GM11168 (cell line): ENCODE data around the gene ZNF621.
"Not testable (repeated sequence)": the region's sequence is repeated elsewhere in the genome, so short reads cannot be mapped to it uniquely, and the experiment has no call there.

ENCODE experiments used
- in situ Hi-C: fragments of 300-500 bp; cut with MboI; formaldehyde crosslinking; loops from one replicate; pipeline ENCODE4 v1.12.0; 2022; ENCODE audit warnings: low sequenced_read_pairs; ENCODE audit not compliant: unreplicated experiment

The ZNF621 gene

DNA sequence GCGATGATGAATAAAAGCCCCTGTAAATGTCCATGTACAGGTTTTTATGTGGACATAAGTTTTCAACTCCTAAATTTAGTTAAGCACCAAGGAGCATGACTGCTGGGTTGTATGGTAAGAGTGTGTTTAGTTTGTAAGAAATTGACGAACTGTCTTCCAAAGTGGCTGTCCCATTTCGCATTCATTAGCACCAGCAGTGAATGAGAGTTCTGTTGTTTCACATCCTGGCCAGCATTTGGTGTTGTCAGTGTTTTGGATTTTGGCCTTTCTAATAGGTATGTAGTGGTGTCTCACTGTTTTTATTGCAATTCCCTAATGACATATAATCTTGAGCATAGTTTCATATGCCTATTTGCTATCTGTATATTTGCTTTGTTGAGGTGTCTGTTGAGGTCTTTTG lies 3.7 kb downstream of the ZNF621 start:
- in situ Hi-C loops: no loop called here

- in situ Hi-C loops: no loop called here
These were observed 7.5 kb downstream of the ZNF621 start for GRCh38 chr3:40532252-40532651.

GRCh38 chr3:40534283-40534682 lies 9.5 kb downstream of the ZNF621 start:
- in situ Hi-C loops: no loop called here

GRCh38 chr3:40546816-40547215 lies 22.1 kb downstream of the ZNF621 start:
- in situ Hi-C loops: no loop called here

DNA sequence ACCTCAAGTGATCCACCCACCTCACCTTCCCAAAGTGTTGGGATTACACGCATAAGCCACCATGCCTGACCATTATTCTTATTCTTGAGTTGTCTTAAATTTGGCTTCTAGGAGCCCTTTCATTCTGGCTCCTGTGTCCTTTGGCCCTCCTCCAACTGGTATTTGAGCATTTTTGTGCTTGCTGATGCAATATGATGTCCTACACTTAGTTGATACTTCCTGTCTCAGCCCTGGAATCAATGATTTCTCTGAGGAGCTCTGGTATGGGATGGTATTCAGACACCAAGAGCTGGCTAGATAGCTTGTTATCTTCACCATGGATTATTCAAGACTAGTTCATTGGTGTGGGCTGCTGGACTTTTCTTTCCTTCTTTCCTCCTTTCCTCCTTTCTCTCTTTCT lies 25.4 kb downstream of the ZNF621 start:
- in situ Hi-C loops: no loop called here

- in situ Hi-C loops: no loop called here
These were observed 32.9 kb downstream of the ZNF621 start for GRCh38 chr3:40557575-40558161.

GRCh38 chr3:40562482-40562881 lies 37.7 kb downstream of the ZNF621 start:
- in situ Hi-C loops: not testable (repeated sequence)

- in situ Hi-C loops: not testable (repeated sequence)
These were observed 40.9 kb downstream of the ZNF621 start for GRCh38 chr3:40565629-40566028.

DNA sequence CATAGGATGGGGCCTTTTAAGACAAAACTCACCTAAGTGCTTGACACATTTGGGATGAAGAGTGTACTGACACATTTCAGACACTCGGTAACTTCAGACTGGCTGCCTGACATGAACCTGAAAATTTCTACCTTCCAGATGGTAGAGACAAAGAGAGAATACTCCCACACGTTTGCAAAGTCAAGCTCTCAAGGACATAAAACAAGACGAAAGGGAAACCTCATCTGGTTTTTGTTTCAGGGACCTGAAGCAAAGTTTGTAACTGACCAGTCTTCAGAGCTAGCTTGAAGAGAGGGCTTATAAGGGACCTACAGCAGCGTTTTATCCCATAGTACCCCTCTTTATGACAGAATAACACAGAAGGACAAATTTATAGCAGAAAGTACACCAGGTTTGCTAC lies 41.9 kb downstream of the ZNF621 start:
- in situ Hi-C loops: no loop called here

DNA sequence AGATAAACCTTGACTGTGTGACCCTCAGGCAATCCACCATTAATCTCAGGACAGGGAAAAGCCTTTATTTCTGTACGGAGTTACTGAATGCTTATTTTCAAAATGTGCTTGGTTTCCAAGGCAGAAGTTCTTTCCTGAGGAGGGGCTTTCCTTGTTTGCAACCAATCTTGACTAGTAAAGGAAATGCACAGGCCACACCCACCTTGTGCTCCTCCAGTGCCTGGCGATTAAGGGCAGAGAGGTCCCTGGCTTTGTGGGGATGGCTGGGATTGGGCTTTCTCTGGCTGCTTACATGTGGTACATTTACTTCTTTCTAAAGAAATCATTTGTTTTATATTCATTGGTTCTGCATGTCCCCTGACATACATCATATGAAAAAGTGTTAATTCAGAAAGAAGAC lies 47.8 kb downstream of the ZNF621 start:
- in situ Hi-C loops: no loop called here

- in situ Hi-C loops: no loop called here
These were observed 49.3 kb downstream of the ZNF621 start for GRCh38 chr3:40574050-40574449.

DNA sequence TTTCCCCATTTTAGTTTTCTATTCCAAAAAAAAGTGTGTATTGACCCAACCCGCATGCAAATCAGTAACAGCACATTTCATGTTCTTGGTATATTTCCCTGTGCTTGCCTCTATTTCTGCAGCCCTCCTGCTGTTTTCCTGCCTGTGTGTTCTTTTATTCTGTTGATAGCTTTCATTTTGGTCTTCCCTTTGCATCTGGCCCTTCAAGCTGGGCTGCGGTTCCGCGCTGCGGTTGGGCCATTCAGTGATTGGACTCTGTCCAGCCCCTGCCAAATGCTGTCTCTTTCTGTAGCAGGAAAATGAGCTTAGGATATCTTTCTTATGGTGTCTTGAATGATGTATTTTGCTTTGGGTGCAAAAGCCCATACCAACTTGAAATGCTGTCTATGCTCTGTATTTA lies 49.9 kb downstream of the ZNF621 start:
- in situ Hi-C loops: no loop called here

DNA sequence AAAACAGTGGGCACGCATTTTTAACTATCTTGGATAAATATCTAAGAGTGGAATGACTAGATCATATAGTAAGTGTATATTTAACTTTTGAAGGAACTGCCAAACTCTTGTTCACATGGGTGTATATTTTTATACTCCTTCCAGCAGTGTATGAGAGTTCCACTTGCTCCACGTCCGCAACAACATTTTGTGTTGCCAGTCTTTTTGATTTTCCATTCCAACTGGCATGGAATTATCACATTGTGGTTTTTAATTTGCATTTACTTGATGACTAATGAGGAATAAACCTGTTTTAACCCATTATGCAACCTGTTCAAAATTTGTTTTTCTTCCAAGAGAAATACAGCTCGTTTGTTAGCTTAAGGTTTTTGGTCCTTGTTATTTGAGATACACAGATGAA lies 51.6 kb downstream of the ZNF621 start:
- in situ Hi-C loops: no loop called here

DNA sequence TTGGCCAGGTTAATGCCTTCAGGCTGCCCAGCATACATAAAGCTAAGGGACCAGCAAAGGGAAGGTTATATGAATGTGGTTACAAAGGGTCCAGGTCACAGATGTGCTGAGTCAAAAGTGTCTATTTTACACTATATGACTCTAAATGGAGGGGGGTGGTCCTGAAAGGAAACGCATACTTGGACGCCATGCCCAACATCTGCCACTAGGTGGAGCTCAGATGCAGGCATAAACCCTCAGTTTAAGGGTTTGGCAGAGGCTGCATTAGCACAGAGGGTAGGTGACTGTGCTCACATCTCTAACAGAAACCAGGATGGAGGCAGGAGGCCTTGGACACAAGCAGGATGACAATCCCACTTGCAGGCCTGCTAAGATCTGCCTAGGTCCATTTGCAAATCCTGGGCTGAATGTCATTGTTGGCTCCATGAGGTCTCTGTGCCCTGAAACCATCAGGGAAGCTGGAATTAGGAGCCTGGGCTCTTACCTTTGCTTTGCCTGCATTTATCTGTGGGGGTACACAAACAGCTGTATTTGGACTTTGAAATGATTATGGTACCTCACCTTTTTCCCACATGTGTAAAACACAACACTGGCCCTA lies 55.8 kb downstream of the ZNF621 start:
- in situ Hi-C loops: loop anchor here (10.0 kb wide), 1 partner anchor 1304 kb away; no protein-coding TSS in a partner anchor

GRCh38 chr3:40581166-40581565 lies 56.4 kb downstream of the ZNF621 start:
- in situ Hi-C loops: loop anchor here (10.0 kb wide), 1 partner anchor 1304 kb away; no protein-coding TSS in a partner anchor

DNA sequence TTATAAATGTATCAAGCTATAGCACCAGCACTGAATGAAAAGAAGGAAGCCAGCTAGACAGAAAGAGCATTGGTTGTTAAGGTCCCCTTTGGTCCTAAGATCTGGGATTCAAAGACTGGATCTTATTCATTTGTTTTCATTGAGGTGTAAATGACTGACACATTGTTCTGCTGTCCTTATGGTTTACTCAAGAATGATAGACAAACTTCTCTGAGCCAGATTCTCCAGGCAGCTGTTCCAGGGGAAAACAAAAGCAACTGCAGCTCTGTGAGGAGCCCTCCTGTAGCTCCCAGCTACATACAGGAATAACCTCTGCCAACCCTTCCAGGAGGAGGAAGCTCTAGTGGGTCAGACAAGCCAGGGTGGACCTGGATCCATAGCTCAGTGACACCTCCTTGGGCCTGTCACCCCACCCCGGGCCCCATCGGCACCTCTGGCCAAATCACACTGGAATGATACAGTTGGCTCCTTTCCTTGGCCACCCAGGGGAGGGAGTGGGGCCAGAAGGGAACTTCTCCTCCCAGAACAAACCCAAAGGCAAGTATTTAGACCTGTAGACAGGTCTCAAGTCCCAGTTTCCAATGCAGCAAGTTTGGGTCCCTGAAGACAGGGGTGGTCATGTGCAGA lies 57.8 kb downstream of the ZNF621 start:
- in situ Hi-C loops: loop anchor here (10.0 kb wide), 1 partner anchor 1302 kb away; no protein-coding TSS in a partner anchor

DNA sequence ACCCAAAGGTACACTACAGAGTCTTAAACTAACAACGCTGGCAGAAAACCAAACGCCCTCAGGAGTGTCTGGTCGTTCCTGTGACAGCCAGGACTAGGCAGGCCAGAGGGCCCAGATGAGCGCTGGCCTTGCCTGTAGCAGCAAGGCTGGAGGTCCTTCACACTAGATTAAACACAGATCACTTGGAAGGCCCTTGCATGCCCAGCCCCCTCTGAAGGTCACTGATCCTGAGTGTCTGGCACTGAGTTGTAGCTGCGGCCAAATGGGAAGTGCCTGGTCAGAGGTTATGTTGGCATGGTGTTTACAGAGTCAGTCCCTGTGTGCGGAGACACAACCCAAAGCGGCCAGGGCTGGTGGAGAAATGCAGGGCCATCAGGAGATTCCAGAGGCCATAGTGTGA lies 58.9 kb downstream of the ZNF621 start:
- in situ Hi-C loops: loop anchor here (10.0 kb wide), 1 partner anchor 1301 kb away; no protein-coding TSS in a partner anchor

DNA sequence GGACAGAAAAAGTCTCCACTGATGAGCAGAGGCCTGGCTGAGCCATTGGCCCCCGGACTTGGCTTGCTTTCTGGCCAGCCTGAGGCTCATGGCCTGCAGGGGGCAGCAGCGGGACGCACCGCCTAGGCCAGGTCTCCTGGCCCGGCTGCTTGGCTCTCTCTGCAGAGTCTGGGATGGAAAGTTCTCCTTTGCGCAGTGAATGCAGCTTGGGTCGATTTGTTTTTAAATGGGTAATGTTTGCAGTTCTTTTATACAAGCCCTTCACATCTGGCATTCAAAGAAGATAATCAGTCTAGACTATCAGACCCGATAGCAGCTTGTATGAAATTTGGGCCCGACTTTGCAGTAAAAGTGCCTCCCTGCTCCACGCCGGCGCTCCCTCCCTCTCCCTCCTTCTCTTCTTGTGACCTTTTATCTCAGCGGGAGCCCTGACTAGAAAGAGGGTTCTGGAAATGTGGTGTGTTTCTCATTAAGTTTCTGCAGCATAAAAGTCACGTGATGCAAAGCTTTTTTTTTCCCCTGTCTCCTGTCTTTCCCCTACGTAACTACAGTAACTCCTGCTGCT lies 59.9 kb downstream of the ZNF621 start:
- in situ Hi-C loops: loop anchor here (10.0 kb wide), 1 partner anchor 1300 kb away; no protein-coding TSS in a partner anchor

GRCh38 chr3:40585381-40586016 lies 60.7 kb downstream of the ZNF621 start:
- in situ Hi-C loops: loop anchor here (10.0 kb wide), 1 partner anchor 1299 kb away; no protein-coding TSS in a partner anchor

DNA sequence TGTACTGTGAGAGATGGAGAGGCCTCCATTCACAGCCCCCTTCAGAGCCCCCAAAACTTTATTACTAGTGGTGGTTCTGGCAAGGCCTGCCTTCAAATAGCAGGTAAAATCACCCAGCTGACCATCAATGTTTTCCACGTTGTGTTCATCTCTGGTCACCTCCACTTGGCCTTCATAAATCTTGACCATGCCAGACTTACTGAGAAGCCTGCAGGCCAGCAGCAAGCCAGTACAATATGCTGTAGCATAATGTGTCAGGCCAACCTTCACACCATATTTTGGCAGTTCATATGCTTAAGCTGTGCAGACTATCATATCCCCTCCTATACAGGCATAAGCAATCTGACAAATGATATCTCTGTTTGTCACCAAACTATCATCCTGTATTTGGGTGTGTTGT lies 62.1 kb downstream of the ZNF621 start:
- in situ Hi-C loops: loop anchor here (10.0 kb wide), 1 partner anchor 1298 kb away; no protein-coding TSS in a partner anchor

DNA sequence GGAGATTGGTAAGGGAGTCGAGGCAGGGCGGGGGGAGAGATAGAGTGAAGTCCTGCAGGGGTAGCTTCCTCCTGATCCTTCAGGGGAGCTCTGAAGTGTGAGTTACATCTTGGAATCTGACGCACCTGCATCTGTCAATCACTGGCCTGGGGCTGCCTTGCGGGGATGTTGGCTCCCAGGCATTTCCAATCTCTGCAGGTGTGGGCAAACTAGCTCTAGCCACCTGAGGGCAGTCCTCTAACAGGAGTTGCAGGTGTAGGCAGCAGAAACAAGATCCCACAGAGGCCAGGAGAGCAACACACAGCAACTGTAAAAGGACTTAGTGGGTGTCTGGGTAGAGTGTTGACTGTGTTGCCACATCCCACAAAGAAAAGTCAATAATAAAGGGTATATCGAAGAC lies 63.6 kb downstream of the ZNF621 start:
- in situ Hi-C loops: loop anchor here (10.0 kb wide), 1 partner anchor 1296 kb away; no protein-coding TSS in a partner anchor
